NCI-H774 (cell line): ENCODE measurements around the gene OR5AS1.
"Not testable (repeated sequence)": the region's sequence is repeated elsewhere in the genome, so short reads cannot be mapped to it uniquely, and the experiment has no call there.

ENCODE experiments used
- DNase-seq: peaks from one replicate; lab custom pipeline; 2025; lab: John Stamatoyannopoulos, UW

OR5AS1 gene

DNA sequence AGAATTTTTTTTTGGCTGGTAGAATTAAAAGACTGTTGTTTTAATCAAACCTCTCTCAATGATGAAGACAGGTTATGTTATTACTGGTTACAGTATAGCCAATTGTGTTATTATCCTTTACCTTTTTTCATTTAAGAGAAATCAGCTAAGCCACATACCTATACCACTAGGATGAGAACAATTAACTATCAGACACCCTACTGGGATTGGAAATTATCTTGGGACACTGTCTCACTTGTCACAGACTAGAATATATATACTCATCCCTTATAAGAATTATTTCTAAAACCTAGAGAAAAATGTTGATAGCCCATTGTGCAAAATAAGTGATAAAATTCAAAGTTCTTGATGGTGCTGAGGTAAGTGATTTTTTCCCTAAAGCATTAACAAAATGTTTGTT lies at the start of gene OR5AS1:
Gene OR5AS1 (plus strand): TSS at position 301 of the 400 bp plus-strand sequence. CDS start 2,765 bp downstream, outside the sequence.
- DNase-seq, result no peak

DNA sequence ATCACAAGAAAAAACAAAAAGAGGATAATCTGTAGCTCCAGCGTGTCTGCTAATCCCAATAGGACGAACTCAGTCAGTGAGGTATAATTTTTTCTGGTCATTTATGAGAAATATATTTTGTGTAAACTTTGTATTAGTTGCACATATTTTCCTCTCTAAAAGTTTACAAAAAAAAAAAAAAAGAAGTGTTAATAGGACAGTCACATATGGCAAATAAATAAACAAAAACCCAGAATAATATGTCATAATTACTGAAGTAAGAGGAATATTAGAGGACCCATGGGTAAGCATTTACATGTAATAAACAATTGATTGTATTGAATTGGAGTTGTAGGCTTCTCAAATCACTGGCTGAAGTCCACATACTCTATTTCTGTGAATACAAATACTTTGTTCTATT lies 32.9 kb upstream of the OR5AS1 start, which contains the start of gene OR5F1:
Gene OR5F1 (minus strand): TSS at position 101 of the 400 bp plus-strand sequence. CDS start 0 bp downstream, at position 101.
- no peak for DNase-seq

DNA sequence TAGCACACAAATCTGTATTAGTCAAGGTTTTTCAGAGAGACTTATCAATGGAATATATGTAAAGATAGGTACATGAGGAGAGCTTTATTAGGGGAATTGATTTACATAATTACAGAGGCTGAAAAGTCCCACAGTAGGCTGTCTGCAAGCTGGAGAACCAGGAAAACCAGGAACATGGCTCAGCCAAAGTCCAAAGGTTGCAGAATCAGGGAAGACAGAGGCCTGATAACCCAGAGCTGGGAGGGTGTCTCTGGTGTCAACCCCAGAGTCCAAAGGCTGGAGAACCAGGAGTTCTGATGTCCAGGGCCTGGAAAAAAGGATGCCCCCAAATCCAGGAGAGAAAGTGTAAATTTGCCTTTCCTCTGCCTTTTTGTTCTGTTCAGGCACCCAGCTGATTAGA lies 16.7 kb upstream of the OR5AS1 start:
- DNase-seq, result no peak

DNA sequence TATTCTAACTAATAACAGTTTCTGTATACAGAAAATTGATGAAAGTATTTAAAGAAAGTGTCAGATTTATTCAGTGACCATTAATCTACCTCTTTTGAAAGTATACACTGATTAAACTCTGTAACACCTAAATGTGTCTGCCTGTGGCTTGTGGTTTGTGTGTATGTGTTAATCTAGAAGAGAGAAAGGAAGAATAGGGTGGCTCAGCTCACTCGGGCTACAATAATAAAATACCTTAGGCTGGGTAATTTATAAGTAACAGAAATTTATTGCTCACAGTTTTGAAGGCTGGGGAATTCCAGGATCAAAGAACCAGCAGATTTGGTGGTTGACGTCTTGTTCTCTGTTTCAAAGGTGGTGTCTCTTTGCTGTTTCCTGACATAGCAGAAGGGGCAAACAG lies 13.6 kb upstream of the OR5AS1 start:
- DNase-seq, result no peak

DNA sequence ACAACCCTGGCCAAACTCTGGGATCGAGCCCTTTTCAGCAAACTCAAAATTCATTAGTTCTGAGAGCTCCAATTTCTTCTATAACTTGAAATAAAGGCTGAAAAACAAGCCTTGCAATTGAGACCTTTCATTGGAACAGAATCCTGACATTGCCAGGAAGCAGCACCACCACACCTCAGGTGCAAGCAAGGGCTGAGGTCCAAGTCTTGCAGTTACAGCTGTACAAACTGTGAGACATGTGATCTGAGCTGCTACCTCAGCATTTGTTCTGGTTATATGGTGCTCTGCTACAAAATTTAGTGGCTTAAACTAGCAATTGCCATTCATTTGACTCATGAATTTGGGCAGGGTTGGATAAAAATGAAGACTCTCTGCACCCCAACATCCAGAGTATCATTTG lies 18.1 kb downstream of the OR5AS1 start:
- DNase-seq, result no peak

DNA sequence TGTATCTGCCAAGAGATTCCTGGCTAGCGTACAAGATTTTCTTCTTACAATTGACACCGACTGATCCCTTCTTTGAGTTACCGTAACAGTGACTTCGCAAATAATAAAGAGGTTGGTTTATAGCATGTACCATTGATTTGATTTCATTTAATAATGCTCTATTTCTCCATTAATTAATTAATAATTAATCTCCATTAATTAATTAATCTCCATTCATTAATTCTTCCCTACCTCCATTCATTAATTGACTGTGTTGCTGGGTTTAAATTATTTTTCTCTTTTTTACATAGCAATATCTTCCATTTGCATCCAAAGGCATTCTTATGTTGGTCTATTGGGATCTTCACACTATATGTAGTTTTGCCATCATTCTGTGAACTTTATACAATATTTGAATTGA lies 21.0 kb downstream of the OR5AS1 start:
- no peak for DNase-seq

DNA sequence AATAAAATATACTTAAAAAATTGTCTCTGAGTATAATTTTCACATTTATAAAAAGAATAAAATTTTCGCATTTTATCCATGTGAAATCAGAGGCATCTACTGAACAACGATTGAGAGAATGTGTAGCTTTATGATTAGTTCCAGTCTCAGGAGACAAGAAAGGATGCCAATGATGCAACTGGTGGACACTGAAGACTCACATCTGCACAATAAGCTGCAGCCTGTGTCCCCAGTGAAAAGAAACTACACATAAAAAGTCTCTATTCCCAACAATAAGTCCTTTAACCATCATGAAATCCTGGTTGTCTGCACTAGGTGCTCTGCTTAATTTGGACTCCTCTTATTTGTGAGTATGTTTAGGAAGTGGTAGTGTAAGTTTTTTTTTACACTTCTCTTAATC lies 22.0 kb downstream of the OR5AS1 start:
- no peak for DNase-seq

DNA sequence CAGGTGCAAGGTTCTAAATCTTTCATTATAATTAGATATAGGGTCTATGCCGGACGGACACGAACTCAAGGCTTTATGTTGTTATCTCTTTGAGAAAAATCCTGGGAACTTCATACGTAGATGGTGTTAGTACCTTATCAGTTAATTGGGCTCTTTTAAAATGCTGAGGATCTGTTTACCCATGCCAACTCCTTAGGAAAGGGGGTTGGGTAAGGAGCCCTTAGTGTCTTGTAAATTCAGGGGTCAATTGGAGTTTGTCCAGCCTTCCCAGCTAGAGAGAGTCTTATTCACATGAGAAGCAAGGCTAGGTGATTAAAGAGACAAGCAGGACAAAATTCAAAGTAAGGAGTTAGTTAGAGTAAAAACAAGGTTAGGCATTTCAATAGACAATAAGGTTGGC lies 28.9 kb downstream of the OR5AS1 start:
- DNase-seq, result not testable (repeated sequence)

DNA sequence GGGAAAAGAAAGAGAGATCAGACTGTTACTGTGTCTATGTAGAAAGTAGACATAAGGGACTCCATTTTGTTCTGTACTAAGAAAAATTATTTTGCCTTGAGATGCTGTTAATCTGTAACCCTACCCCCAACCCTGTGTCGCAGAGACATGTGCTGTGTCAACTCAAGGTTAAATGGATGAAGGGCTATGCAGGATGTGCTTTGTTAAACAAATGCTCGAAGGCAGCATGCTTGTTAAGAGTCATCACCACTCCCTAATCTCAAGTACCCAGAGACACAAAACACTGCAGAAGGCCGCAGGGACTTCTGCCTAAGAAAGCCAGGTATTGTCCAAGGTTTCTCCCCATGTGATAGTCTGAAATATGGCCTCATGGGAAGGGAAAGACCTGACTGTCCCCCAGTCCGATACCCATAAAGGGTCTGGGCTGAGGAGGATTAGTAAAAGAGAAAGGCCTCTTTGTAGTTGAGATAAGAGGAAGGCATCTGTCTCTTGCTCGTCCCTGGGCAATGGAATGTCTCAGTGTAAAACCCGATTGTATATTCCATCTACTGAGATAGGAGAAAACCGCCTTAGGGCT lies 30.3 kb downstream of the OR5AS1 start:
- not testable (repeated sequence) for DNase-seq

DNA sequence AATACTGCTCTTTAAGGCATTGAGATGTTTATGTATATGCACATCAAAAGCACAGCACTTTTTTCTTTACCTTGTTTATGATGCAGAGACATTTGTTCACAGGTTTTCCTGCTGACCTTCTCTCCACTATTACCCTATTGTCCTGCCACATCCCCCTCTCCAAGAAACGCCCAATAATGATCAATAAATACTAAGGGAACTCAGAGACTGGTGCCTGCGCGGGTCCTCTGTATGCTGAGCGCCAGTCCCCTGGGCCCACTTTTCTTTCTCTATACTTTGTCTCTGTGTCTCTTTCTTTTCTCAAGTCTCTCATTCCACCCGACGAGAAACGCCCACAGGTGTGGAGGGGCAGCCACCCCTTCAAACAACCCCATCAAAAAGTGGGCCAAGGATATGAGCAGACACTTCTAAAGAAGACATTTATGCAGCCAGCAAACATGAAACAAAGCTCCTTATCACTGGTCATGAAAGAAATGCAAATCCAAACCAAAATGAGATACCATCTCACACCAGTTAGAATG lies 30.9 kb downstream of the OR5AS1 start:
- not testable (repeated sequence) for DNase-seq

DNA sequence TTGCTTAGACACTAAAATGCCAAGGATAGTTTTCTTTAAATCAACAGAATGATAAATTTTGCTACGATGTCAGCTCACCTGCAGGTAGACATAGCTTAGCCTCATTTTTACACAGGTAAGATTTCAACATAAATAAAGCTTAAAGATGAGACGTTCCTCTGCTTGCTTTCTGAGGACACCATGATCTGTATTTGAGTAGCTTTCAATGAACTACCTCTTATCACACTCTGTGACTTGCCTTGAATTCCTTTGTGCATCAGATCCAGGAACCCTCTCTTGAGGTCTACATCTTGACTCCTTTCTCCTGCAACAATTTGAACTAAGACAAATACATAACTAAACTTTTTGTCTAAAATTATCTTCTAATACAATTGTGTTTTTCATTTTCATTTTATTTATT lies 39.5 kb downstream of the OR5AS1 start:
- DNase-seq, result no peak
